Neuronal stem cell (in vitro differentiated cells): ENCODE data around the gene MAGI1.

Experiments used
- DNase-seq: peaks from one replicate; pipeline ENCODE4 v3.0.0-alpha.2; 2013; ENCODE audit warnings: low spot score
- H2AFZ ChIP-seq: one replicate; pipeline ENCODE4 v1.6.1; 2013; ENCODE audit warnings: mild to moderate bottlenecking, low read length, inconsistent platforms
- H2AK5ac ChIP-seq: 2 replicates; pipeline ENCODE4 v1.6.1; 2013; ENCODE audit warnings: low read depth, mild to moderate bottlenecking, inconsistent platforms, low read length, moderate library complexity, mixed read lengths
- H2BK120ac ChIP-seq: 2 replicates; pipeline ENCODE4 v1.6.1; 2013; ENCODE audit warnings: low read depth, mild to moderate bottlenecking, inconsistent platforms, low read length, moderate library complexity, mixed read lengths
- H2BK12ac ChIP-seq: one replicate; pipeline ENCODE4 v1.6.1; 2013; ENCODE audit warnings: low read length, inconsistent platforms
- H2BK15ac ChIP-seq: 2 replicates; pipeline ENCODE4 v1.6.1; 2013; ENCODE audit warnings: mild to moderate bottlenecking, low read length, inconsistent platforms, mixed read lengths
- H2BK5ac ChIP-seq: one replicate; pipeline ENCODE4 v1.6.1; 2013; ENCODE audit warnings: inconsistent platforms, mild to moderate bottlenecking, low read length, moderate library complexity
- H3K14ac ChIP-seq: one replicate; pipeline ENCODE4 v1.6.1; 2013; ENCODE audit warnings: low read length, inconsistent platforms
- H3K18ac ChIP-seq: 2 replicates; pipeline ENCODE4 v1.6.1; 2013; ENCODE audit warnings: low read length, inconsistent platforms
- H3K23ac ChIP-seq: 2 replicates; pipeline ENCODE4 v1.6.1; 2013; ENCODE audit warnings: low read depth, mild to moderate bottlenecking, mixed read lengths, low read length, inconsistent platforms; ENCODE audit not compliant: poor library complexity
- H3K27ac ChIP-seq: replicated peaks from 3 replicates; pipeline ENCODE4 v1.5.1; 2013; ENCODE audit warnings: low read length, inconsistent platforms
- H3K27me3 ChIP-seq, 3 experiments: 2 replicates each; pipeline ENCODE4 v1.6.1; 2013; ENCODE audit warnings: low read length in 3 of 3, mild to moderate bottlenecking in 2 of 3, inconsistent platforms in 1 of 3, low read depth in 1 of 3, mixed read lengths in 1 of 3, moderate library complexity in 1 of 3; ENCODE audit not compliant: control insufficient read depth in 3 of 3, insufficient read depth in 3 of 3
- H3K36me3 ChIP-seq, 2 donors: replicated peaks in 1 of 2; 2 replicates each; pipeline ENCODE4 v1.6.1; 2013; ENCODE audit warnings: low read length in 2 of 2; ENCODE audit not compliant: control insufficient read depth in 2 of 2, insufficient read depth in 2 of 2
- H3K4ac ChIP-seq: 2 replicates; pipeline ENCODE4 v1.6.1; 2013; ENCODE audit warnings: inconsistent platforms, mild to moderate bottlenecking, low read length, moderate library complexity
- H3K4me1 ChIP-seq, 2 donors: 1 replicate in 1 of 2; 2 replicates in 1 of 2; pipeline ENCODE4 v1.6.1; 2013; ENCODE audit warnings: low read length in 2 of 2, low read depth in 1 of 2; ENCODE audit not compliant: control insufficient read depth in 2 of 2, insufficient read depth in 1 of 2
- H3K4me2 ChIP-seq: one replicate; pipeline ENCODE4 v1.6.1; 2013; ENCODE audit warnings: mild to moderate bottlenecking, low read length, inconsistent platforms; ENCODE audit not compliant: insufficient read depth, poor library complexity, severe bottlenecking
- H3K4me3 ChIP-seq, 2 donors: 2 replicates each; pipeline ENCODE4 v1.5.1; 2013; ENCODE audit warnings: low read length in 2 of 2, mild to moderate bottlenecking in 2 of 2, inconsistent platforms in 1 of 2, moderate library complexity in 1 of 2
- H3K79me1 ChIP-seq: one replicate; pipeline ENCODE4 v1.6.1; 2013; ENCODE audit warnings: low read depth, mild to moderate bottlenecking, inconsistent platforms, low read length, moderate library complexity
- H3K9ac ChIP-seq: one replicate; pipeline ENCODE4 v1.6.1; 2013; ENCODE audit warnings: mild to moderate bottlenecking, low read depth, low read length, inconsistent platforms; ENCODE audit not compliant: poor library complexity
- H3K9me3 ChIP-seq, 2 donors: replicated peaks in 1 of 2; 2 replicates each; pipeline versions ENCODE3 to v1.6.1; 2013; ENCODE audit warnings: low read length in 2 of 2, mild to moderate bottlenecking in 2 of 2, inconsistent platforms in 1 of 2, low read depth in 1 of 2, mixed read lengths in 1 of 2, moderate library complexity in 1 of 2; ENCODE audit not compliant: control insufficient read depth in 2 of 2, insufficient read depth in 1 of 2
- H4K8ac ChIP-seq: one replicate; pipeline ENCODE4 v1.6.1; 2013; ENCODE audit warnings: low read depth, mild to moderate bottlenecking, inconsistent platforms, low read length, moderate library complexity
- H4K91ac ChIP-seq: one replicate; pipeline ENCODE4 v1.6.1; 2013; ENCODE audit warnings: low read length, low read depth, mild to moderate bottlenecking, inconsistent platforms; ENCODE audit not compliant: poor library complexity
- WGBS, 2 donors: extraction: QIAGEN DNeasy Blood & Tissue Kit; methylation state at CpG; one replicate each; pipeline ENCODE4 v1.1.7; 2013; ENCODE audit warnings: missing lambda C conversion rate in 2 of 2, mixed read lengths in 1 of 2; ENCODE audit not compliant: insufficient read length in 2 of 2, insufficient replicate concordance in 1 of 2; ENCODE audit errors: extremely low coverage in 2 of 2; 5-methylcytosine and 5-hydroxymethylcytosine counted together

The MAGI1 gene

DNA sequence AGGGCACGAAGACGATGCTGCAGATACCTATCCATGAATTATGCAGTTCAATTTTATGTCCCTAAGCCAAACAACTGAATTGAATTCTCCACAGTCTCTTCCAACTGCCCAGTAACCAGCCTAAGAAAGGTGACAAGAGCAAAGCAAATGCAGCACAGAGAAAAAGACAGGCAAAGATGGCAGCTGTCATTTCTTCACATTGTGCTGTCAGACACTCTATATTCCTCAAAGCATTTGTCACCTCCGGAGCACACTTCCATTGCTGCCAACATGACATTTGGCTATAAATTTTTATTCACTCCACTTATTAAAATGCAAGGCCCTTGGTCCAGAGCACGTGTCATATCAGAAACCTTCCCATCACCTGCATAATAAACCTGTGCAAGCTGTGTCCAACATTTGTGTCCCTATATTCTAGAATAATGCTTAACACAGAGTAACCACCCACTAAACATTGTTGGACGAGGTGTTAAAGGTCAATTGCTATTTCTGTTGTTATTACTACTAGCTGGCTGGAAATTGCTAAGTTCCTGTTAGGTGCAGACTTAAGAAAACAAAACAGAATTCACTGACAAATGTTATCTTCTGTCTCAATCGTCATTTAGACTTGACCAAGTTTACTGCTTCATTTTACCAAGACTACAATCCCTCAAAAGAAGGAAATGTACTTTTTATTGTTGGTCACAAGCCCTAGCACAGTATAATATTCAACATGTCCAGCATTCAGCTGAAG lies 89.7 kb downstream of the MAGI1 start:
- Histone ChIP-seq H3K27ac (no peak overlapping the region), H3K18ac (no peak overlapping the region), H3K4ac (no peak overlapping the region), H2BK12ac (no peak overlapping the region), H2AFZ (no peak overlapping the region), H3K4me1 (peaks cover 7 to 22% of the 10 kb centered on the region in 2 donors), H3K4me2 (no peak overlapping the region), H3K14ac (no peak overlapping the region), H2BK15ac (no peak overlapping the region), H3K23ac (no peak overlapping the region), H2BK5ac (no peak overlapping the region), H3K9me3 (no peaks in the 10 kb centered on the region), H4K8ac (no peak overlapping the region), H2AK5ac (no peak overlapping the region), H3K9ac (no peak overlapping the region), H3K4me3 (no peak overlapping the region), H3K27me3 (no peaks in the 10 kb centered on the region), H3K79me1 (no peaks in the 10 kb centered on the region), H2BK120ac (no peak overlapping the region), H3K36me3 (no peaks in the 10 kb centered on the region), H4K91ac (no peak overlapping the region)
- no peak for DNase-seq
- no CpG with 5 or more reads among the region's 6 CpGs for WGBS, 2 donors

- Histone ChIP-seq H3K27me3 (no peaks in the 10 kb centered on the region), H4K91ac (no peak overlapping the region), H3K9ac (no peak overlapping the region), H2AFZ (no peak overlapping the region), H3K36me3 (no peaks in the 10 kb centered on the region), H4K8ac (no peak overlapping the region), H2BK15ac (no peak overlapping the region), H3K4ac (no peak overlapping the region), H3K4me2 (no peak overlapping the region), H3K14ac (no peak overlapping the region), H2BK120ac (no peak overlapping the region), H2BK12ac (no peak overlapping the region), H3K4me1 (peaks cover 2 to 18% of the 10 kb centered on the region in 2 donors), H3K9me3 (no peaks in the 10 kb centered on the region), H3K27ac (no peak overlapping the region), H3K23ac (no peak overlapping the region), H3K4me3 (no peak overlapping the region), H2BK5ac (no peak overlapping the region), H2AK5ac (no peak overlapping the region), H3K79me1 (peaks cover 2% of the 10 kb centered on the region), H3K18ac (no peak overlapping the region)
- no CpG with 5 or more reads among the region's 6 CpGs for WGBS, 2 donors
- no peak for DNase-seq
Observed at GRCh38 chr3:65946438-65946837, 92.3 kb downstream of the MAGI1 start.

DNA sequence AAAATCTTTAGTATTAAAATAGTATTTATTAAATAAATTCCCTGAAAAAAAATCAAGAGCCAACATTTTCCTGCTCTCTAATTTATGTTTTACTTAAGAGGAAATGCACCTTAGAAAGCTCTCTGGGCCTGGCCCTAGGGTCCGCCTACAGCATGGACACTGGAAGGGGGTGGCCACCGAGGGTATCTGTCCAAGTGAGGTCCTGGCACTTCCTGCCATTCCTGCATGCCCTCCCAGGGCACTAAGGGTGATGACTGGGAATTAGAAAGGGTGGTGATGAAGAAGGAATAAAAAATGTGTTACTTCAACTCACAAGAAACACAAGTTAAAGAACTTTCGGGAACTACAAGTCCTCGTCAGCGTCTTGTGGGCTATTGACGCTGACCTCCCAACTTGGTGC lies 92.8 kb downstream of the MAGI1 start:
- Histone ChIP-seq H2BK12ac (no peak overlapping the region), H2BK120ac (no peak overlapping the region), H4K8ac (no peak overlapping the region), H3K4me3 (no peak overlapping the region), H3K4me1 (peaks cover 2 to 18% of the 10 kb centered on the region in 2 donors), H3K4ac (no peak overlapping the region), H2BK5ac (no peak overlapping the region), H3K27me3 (no peaks in the 10 kb centered on the region), H2AFZ (no peak overlapping the region), H3K9me3 (no peaks in the 10 kb centered on the region), H3K18ac (no peak overlapping the region), H3K27ac (no peak overlapping the region), H3K14ac (no peak overlapping the region), H3K36me3 (no peaks in the 10 kb centered on the region), H2BK15ac (no peak overlapping the region), H2AK5ac (no peak overlapping the region), H3K23ac (no peak overlapping the region), H4K91ac (no peak overlapping the region), H3K4me2 (no peak overlapping the region), H3K79me1 (peaks cover 2% of the 10 kb centered on the region), H3K9ac (no peak overlapping the region)
- no peak for DNase-seq
- no CpG with 5 or more reads among the region's 6 CpGs for WGBS, 2 donors

DNA sequence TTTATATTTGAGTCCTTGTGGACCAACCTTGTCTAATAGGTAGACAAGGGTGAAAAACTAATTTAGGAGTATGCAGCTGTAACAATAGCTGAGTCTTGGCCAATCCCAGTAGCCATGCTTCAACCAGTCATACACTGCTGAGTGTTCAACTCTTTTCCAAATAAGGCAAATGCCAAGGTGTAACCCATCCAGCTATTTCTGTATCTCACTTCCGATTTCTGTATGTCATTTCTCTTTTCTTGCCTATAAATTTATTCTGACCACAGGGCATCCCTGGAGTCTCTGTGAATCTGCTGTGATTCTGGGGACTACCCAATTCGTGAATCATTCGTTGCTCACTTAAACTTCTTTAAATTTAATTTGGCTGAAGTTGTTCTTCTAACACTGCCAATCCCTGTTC lies 93.2 kb downstream of the MAGI1 start:
- DNase-seq = no peak
- WGBS, 2 donors = no CpG with 5 or more reads among the region's 3 CpGs
- H2AK5ac ChIP-seq = no peak overlapping the region
- H3K9ac ChIP-seq = no peak overlapping the region
- no peak overlapping the region for H2BK120ac ChIP-seq
- no peaks in the 10 kb centered on the region for H3K36me3 ChIP-seq
- H3K23ac ChIP-seq = no peak overlapping the region
- H4K91ac ChIP-seq = no peak overlapping the region
- no peak overlapping the region for H2BK5ac ChIP-seq
- no peak overlapping the region for H3K4me3 ChIP-seq
- no peak overlapping the region for H3K18ac ChIP-seq
- H3K27me3 ChIP-seq = no peaks in the 10 kb centered on the region
- no peak overlapping the region for H2AFZ ChIP-seq
- H3K4ac ChIP-seq = no peak overlapping the region
- H4K8ac ChIP-seq = no peak overlapping the region
- no peak overlapping the region for H3K4me2 ChIP-seq
- peaks cover 2% of the 10 kb centered on the region for H3K79me1 ChIP-seq
- no peak overlapping the region for H3K14ac ChIP-seq
- no peaks in the 10 kb centered on the region for H3K9me3 ChIP-seq
- H3K27ac ChIP-seq = no peak overlapping the region
- peaks cover 0 to 18% of the 10 kb centered on the region in 2 donors for H3K4me1 ChIP-seq
- H2BK15ac ChIP-seq = no peak overlapping the region
- no peak overlapping the region for H2BK12ac ChIP-seq
